Keratinocyte (primary cell): ENCODE measurements around the gene SEL1L3. TPM values are rescaled to one million over a fixed set of nuclear protein-coding genes. Genes with fewer than 3 reads are reported as not detected.

Experiments used
- DNase-seq: peaks from one replicate; pipeline ENCODE4 v3.0.0-alpha.2; 2011; ENCODE audit warnings: low read depth, missing footprints, low spot score
- FAIRE-seq: peaks from 2 replicates; lab custom pipeline; 2011; peaks lifted over from hg19 to GRCh38; lab: Jason Lieb, UNC
- H2AFZ ChIP-seq: 2 replicates; pipeline ENCODE4 v1.6.0; 2012; ENCODE audit warnings: low read length, control low read depth, inconsistent platforms; ENCODE audit not compliant: control insufficient read depth
- H3K27ac ChIP-seq: 2 replicates; pipeline ENCODE4 v1.5.1; 2011; ENCODE audit warnings: low read length; ENCODE audit not compliant: control insufficient read depth, insufficient read depth
- H3K27me3 ChIP-seq: 3 replicates; pipeline ENCODE4 v1.6.0; 2011; ENCODE audit warnings: low read length; ENCODE audit not compliant: control insufficient read depth, insufficient read depth; ENCODE audit errors: extremely low read depth
- H3K36me3 ChIP-seq, 2 experiments: 2 replicates in 1 of 2; 3 replicates in 1 of 2; pipeline ENCODE4 v1.5.1; 2011; ENCODE audit warnings: low read length in 2 of 2, mild to moderate bottlenecking in 1 of 2; ENCODE audit not compliant: control insufficient read depth in 2 of 2, insufficient read depth in 2 of 2; ENCODE audit errors: extremely low read depth in 1 of 2
- H3K4me1 ChIP-seq: 3 replicates; pipeline ENCODE4 v1.5.1; 2011; ENCODE audit warnings: low read length; ENCODE audit not compliant: control insufficient read depth, insufficient read depth; ENCODE audit errors: extremely low read depth
- H3K4me2 ChIP-seq: 3 replicates; pipeline ENCODE4 v1.6.0; 2011; ENCODE audit warnings: low read depth, low read length; ENCODE audit not compliant: control insufficient read depth, insufficient read depth; ENCODE audit errors: extremely low read depth
- H3K4me3 ChIP-seq, 3 experiments: fragments of 200-600 bp in 1 of 3; sonication (generic) in 1 of 3; 2 replicates in 2 of 3; 3 replicates in 1 of 3; pipeline ENCODE4 v1.5.1; 2011 to 2016; ENCODE audit warnings: low read length in 3 of 3, mild to moderate bottlenecking in 3 of 3, control low read depth in 2 of 3, inconsistent platforms in 1 of 3, low read depth in 1 of 3, mixed read lengths in 1 of 3, mixed run types in 1 of 3, moderate library complexity in 1 of 3; ENCODE audit not compliant: control insufficient read depth in 2 of 3, insufficient read depth in 2 of 3; ENCODE audit errors: extremely low read depth in 1 of 3
- H3K79me2 ChIP-seq: 2 replicates; pipeline ENCODE4 v1.6.0; 2012; ENCODE audit warnings: low read length; ENCODE audit not compliant: control insufficient read depth, insufficient read depth
- H3K9ac ChIP-seq: 3 replicates; pipeline ENCODE4 v1.6.0; 2011; ENCODE audit warnings: low read length; ENCODE audit not compliant: control insufficient read depth, insufficient read depth; ENCODE audit errors: extremely low read depth
- H3K9me1 ChIP-seq: 3 replicates; pipeline ENCODE4 v1.6.0; 2011; ENCODE audit warnings: low read length; ENCODE audit not compliant: control insufficient read depth, insufficient read depth; ENCODE audit errors: extremely low read depth
- H3K9me3 ChIP-seq: 2 replicates; pipeline ENCODE4 v1.5.1; 2012; ENCODE audit warnings: low read depth, low read length; ENCODE audit not compliant: control insufficient read depth
- H4K20me1 ChIP-seq: 3 replicates; pipeline ENCODE4 v1.6.0; 2011; ENCODE audit warnings: low read length; ENCODE audit not compliant: control insufficient read depth, insufficient read depth; ENCODE audit errors: extremely low read depth
- CTCF ChIP-seq, 3 experiments: IDR thresholded peaks in 1 of 3; conservative IDR thresholded peaks in 1 of 3; optimal IDR thresholded peaks in 1 of 3; 2 replicates in 2 of 3; 3 replicates in 1 of 3; pipeline versions ENCODE3 to v1.5.1; 2011; ENCODE audit warnings: low read length in 3 of 3, mild to moderate bottlenecking in 3 of 3, moderate library complexity in 2 of 3, control low read depth in 1 of 3, inconsistent platforms in 1 of 3; ENCODE audit not compliant: insufficient read depth in 2 of 3; ENCODE audit errors: extremely low read depth in 1 of 3
- EZH2 ChIP-seq: IDR thresholded peaks from one replicate; pipeline ENCODE4 v1.6.1; 2012; ENCODE audit warnings: inconsistent platforms, mild to moderate bottlenecking, low read length, moderate library complexity
- dilution Hi-C: fragments of 300-500 bp; cut with MboI; formaldehyde crosslinking; loops from one replicate; pipeline ENCODE4 v1.7.0; 2020; ENCODE audit warnings: low sequenced_read_pairs; ENCODE audit not compliant: extremely low pct_ligation_motif_present
- polyA plus RNA-seq, 5 experiments: library from polyadenylated mRNA; depleted of rRNA in 3 of 5; stranded (reverse) in 3 of 5; stranded (forward) in 1 of 5; unstranded in 1 of 5; fragments of >200 nt; gene quantifications; 1 replicate in 1 of 5; 2 replicates in 3 of 5; 3 replicates in 1 of 5; pipeline versions ENCODE4 v1.2.1 to v1.2.3, GENCODE V29; 2011 to 2012; ENCODE audit warnings: missing spikeins in 2 of 5, low read depth in 1 of 5, low replicate concordance in 1 of 5

SEL1L3 gene
- polyA plus RNA-seq, 1 donor (not counting 4 experiments of a cell fraction or from before 2014, with no cell fraction given), result 67.9 TPM

- Histone ChIP-seq H3K4me3 (no peak overlapping the region), H4K20me1 (no peaks in the 10 kb centered on the region), H3K9me1 (no peaks in the 10 kb centered on the region), H3K4me2 (no peak overlapping the region), H3K9ac (no peak overlapping the region), H3K27me3 (no peaks in the 10 kb centered on the region), H2AFZ (no peak overlapping the region), H3K79me2 (no peaks in the 10 kb centered on the region), H3K9me3 (no peaks in the 10 kb centered on the region), H3K27ac (no peak overlapping the region), H3K36me3 (no peaks in the 10 kb centered on the region), H3K4me1 (no peaks in the 10 kb centered on the region)
- DNase-seq (no peak), FAIRE-seq (no peak)
- dilution Hi-C loops, result no loop called here
- TF ChIP-seq CTCF (optimal IDR thresholded peaks at IDR 0.05 in 1 of 3, IDR thresholded peaks at IDR 0.05 in 1 of 3, conservative IDR thresholded peaks at IDR 0.05 in 1 of 3; ENCODE audit: extremely low read depth in 1 of 3, insufficient read depth in 2 of 3, low read length in 3 of 3) (no peak), EZH2 (no peak)
These were observed 11.9 kb upstream of the SEL1L3 start for GRCh38 chr4:25874655-25875054.

DNA sequence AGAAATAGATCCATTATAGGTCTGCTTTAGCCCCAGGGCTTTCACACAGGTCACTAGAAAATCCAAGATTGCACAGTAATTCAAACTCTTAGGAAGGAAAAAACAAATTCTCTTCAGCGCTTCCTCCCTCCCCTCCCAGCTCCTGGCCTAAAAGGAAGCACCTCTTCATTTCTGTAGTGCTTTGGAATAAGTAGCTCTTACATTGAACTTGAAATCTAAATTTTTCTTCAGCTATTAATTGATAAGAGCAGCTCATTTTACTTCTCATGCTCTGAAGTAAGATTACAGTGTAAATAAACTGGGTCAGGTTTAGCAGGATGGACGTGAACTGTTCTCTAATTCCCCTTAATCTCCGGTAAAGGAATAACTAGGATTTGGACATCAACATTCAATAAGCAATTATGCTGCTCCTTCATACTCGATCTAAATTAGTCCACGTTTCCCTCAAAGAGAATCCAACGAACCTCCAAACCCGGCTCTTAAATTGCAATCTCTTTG is 10.9 kb upstream of the SEL1L3 start:
- TF ChIP-seq EZH2 (no peak), CTCF (optimal IDR thresholded peaks at IDR 0.05 in 1 of 3, IDR thresholded peaks at IDR 0.05 in 1 of 3, conservative IDR thresholded peaks at IDR 0.05 in 1 of 3; ENCODE audit: extremely low read depth in 1 of 3, insufficient read depth in 2 of 3, low read length in 3 of 3) (no peak)
- dilution Hi-C loops, result no loop called here
- no peak for DNase-seq

More for the DNA sequence above, 10.9 kb upstream of the SEL1L3 start:
- Histone ChIP-seq H3K9ac (no peak overlapping the region), H2AFZ (no peak overlapping the region), H3K9me1 (no peaks in the 10 kb centered on the region), H3K27me3 (no peaks in the 10 kb centered on the region), H3K4me3 (no peak overlapping the region), H3K4me1 (no peaks in the 10 kb centered on the region), H3K4me2 (no peak overlapping the region), H4K20me1 (no peaks in the 10 kb centered on the region), H3K9me3 (no peaks in the 10 kb centered on the region), H3K36me3 (no peaks in the 10 kb centered on the region), H3K79me2 (no peaks in the 10 kb centered on the region), H3K27ac (no peak overlapping the region)
- no peak for FAIRE-seq
